Right lobe of liver (tissue), 6 donors: ENCODE results near the gene MCC. TPM values are rescaled to one million over a fixed set of nuclear protein-coding genes. Genes with fewer than 3 reads are reported as not detected.

Source experiments
- ATAC-seq, 4 donors: fragments of 200-7000 bp; cut with Tn5 transposase; one replicate each; pipeline ENCODE4 v1.9.1; 2020; ENCODE audit warnings: mild to moderate bottlenecking in 4 of 4, moderate library complexity in 4 of 4
- DNase-seq, 3 donors: peaks; one replicate each; pipeline ENCODE4 v3.0.0-alpha.2; 2020
- H3K27ac ChIP-seq, 3 donors: fragments of 200-600 bp; one replicate each; pipeline ENCODE4 v1.8.0; 2022
- H3K27me3 ChIP-seq, 2 donors: fragments of 200-600 bp; one replicate each; pipeline ENCODE4 v1.8.0; 2022
- H3K36me3 ChIP-seq, 4 donors: fragments of 200-600 bp; sonication (generic) in 1 of 4; one replicate each; pipeline versions ENCODE4 v1.5.1 to v1.8.0; 2017 to 2022; ENCODE audit warnings: control low read depth in 1 of 4
- H3K4me1 ChIP-seq, 4 donors: fragments of 200-600 bp; sonication (generic) in 1 of 4; one replicate each; pipeline versions ENCODE4 v1.5.1 to v1.8.0; 2017 to 2022; ENCODE audit warnings: control low read depth in 1 of 4
- H3K4me3 ChIP-seq, 3 donors: fragments of 200-600 bp; one replicate each; pipeline ENCODE4 v1.8.0; 2022
- H3K9me3 ChIP-seq, 4 donors: fragments of 200-600 bp; sonication (generic) in 1 of 4; one replicate each; pipeline versions ENCODE4 v1.5.1 to v1.8.0; 2017 to 2022; ENCODE audit warnings: control low read depth in 1 of 4
- POLR2A ChIP-seq: fragments of 450-650 bp; IDR thresholded peaks from one replicate; pipeline ENCODE4 v1.6.1; 2017; ENCODE audit warnings: antibody characterized with exemption, mild to moderate bottlenecking
- WGBS: methylation state at CpG from one replicate; pipeline ENCODE4 v1.1.6; 2018; ENCODE audit warnings: low coverage, low lambda C conversion rate; ENCODE audit not compliant: insufficient coverage; ENCODE audit errors: missing lambda C conversion rate; 5-methylcytosine and 5-hydroxymethylcytosine counted together
- intact Hi-C, 2 donors: fragments of 100-400 bp; cut with DNase I; formaldehyde crosslinking; loops; one replicate each; pipeline versions ENCODE4 v1.11.2 to v1.14.1; 2022
- total RNA-seq, 6 experiments: library from RNA; depleted of rRNA in 2 of 6; stranded (reverse); fragments of >200 nt in 2 of 6; fragmentation: NEBNext Ultra II Directional in 3 of 6; extraction: Animal tissue kit (Norgen Biotek cat#: 25700) in 3 of 6; gene quantifications; one replicate each; pipeline versions ENCODE4 v1.1.0 to v1.2.4, GENCODE V29; 2016 to 2023
- TF ChIP-seq, protein P1 (sequence below), 4 donors: fragments of 200-600 bp in 3 of 4; fragments of 450-650 bp in 1 of 4; IDR thresholded peaks; one replicate each; pipeline versions ENCODE4 v1.5.1 to v1.8.0; 2016 to 2022; ENCODE audit warnings: antibody characterized with exemption in 4 of 4, mild to moderate bottlenecking in 2 of 4
- donor health status: DM: no; HTN: yes; CAD: no.
- donor health status: DM: no; HTN: no; CAD: no.
- donor health status: DM: no; HTN: no; CAD: no.
- donor health status: DM: no; HTN: yes; CAD: no.
- donor health status: DM: no; HTN: yes; CAD: no.

MCC gene
- total RNA-seq, 6 experiments from 2014 or later: 23.1 to 35.2 (median 26.1) TPM

DNA sequence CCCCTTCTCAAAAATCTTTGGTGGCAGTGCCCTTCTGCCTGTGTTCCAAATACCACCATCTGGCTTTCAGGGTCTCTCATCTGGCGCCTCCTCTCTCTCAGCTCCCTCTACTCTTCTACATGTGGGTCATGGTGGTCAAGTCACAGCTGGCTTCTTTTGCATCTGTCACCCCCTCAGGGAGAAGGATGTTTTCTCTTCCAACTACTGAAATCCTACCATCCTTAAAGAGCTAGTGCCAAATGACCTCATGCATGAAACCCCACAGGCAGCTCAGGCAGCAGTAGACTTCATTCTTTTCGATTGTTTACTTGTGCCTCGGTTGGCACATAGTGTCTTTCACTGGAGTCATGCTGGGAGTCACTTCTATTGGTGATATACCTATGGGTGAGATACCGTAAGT lies 292.5 kb downstream of the MCC start:
- DNase-seq (no peak), ATAC-seq (no peak)
- Histone ChIP-seq H3K4me3 (no peak overlapping the region), H3K27ac (peak overlapping the region in 1 of 3 donors; percentile 68), H3K27me3 (no peaks in the 10 kb centered on the region), H3K9me3 (no peaks in the 10 kb centered on the region), H3K36me3 (no peaks in the 10 kb centered on the region), H3K4me1 (peaks cover 0 to 59% (median 6%) of the 10 kb centered on the region in 4 donors)
- TF ChIP-seq, protein P1, sequence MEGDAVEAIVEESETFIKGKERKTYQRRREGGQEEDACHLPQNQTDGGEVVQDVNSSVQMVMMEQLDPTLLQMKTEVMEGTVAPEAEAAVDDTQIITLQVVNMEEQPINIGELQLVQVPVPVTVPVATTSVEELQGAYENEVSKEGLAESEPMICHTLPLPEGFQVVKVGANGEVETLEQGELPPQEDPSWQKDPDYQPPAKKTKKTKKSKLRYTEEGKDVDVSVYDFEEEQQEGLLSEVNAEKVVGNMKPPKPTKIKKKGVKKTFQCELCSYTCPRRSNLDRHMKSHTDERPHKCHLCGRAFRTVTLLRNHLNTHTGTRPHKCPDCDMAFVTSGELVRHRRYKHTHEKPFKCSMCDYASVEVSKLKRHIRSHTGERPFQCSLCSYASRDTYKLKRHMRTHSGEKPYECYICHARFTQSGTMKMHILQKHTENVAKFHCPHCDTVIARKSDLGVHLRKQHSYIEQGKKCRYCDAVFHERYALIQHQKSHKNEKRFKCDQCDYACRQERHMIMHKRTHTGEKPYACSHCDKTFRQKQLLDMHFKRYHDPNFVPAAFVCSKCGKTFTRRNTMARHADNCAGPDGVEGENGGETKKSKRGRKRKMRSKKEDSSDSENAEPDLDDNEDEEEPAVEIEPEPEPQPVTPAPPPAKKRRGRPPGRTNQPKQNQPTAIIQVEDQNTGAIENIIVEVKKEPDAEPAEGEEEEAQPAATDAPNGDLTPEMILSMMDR (IDR thresholded peaks at IDR 0.05): no peak
- no peak for TF ChIP-seq POLR2A
- intact Hi-C loops: no loop called here
- WGBS: 94% methylated on average over 4 of the region's 4 CpGs

DNA sequence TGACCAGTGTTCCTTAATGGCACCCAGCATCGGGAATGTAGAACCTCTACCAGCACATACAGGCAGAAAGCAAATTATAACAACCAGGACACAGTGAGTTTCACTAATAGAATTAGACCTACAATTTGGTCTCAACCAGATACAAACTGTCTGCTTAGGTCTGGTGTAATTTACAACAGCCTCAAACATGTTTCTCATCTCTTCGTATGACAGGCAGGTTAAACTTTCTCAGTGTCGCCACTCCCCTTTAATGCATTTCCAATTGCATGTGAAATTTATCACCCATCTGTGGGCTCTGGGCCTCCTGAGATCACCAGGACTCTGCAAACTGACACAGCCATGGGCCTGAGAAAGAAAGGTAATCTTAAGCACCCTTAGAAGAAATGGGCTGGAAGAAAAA lies 293.0 kb downstream of the MCC start:
- no peak overlapping the region for H3K4me3 ChIP-seq
- TF ChIP-seq POLR2A: no peak
- TF ChIP-seq, protein P1 (IDR thresholded peaks at IDR 0.05): no peak
- ATAC-seq: no peak

DNA sequence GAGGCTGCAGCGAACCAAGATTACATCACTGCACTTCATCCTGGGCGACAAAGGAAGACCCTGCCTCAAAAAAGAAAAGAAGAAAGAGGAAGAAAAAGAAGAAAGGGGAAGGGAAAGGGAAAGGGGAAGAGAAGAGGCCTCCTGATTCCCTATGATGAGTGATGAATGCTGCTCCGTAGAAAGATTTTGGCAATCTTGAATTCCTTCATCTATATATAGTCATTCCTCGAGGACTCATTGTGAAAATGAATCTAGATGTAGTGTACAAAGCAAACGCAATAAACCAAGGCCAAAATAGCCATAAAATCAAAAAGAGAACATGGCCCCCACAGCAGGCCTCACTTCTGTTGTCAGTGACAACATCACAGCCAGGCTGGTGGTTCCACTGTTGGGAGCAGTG lies 293.7 kb downstream of the MCC start:
- ATAC-seq: no peak

More for the DNA sequence above, 293.0 kb downstream of the MCC start:
- DNase-seq: no peak
- intact Hi-C loops: no loop called here
- peak overlapping the region in 2 of 3 donors; percentile 18 to 68 for H3K27ac ChIP-seq
- H3K9me3 ChIP-seq: no peaks in the 10 kb centered on the region
- H3K27me3 ChIP-seq: no peaks in the 10 kb centered on the region
- H3K4me1 ChIP-seq: peaks cover 0 to 57% (median 4%) of the 10 kb centered on the region in 4 donors
- H3K36me3 ChIP-seq: no peaks in the 10 kb centered on the region
- WGBS: 100% methylated on average over 2 of the region's 3 CpGs

DNA sequence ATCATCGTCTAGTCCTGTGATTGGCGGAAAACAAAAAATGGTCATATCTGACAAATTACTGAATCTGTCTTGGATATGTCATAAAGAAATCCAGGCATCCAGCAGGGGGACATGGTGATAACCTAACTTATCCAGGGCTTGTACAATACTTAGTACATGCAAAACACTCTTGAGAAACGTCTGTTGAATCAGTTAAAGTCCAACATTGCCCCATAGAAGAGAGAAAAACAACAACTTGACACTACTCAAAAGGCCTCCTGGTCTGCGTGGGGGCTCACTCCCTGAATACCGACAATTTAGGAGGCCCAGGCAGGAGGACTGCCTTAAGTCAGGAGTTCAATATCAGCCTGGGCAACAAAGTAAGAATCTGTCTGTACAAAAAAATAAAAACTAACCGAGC lies 294.1 kb downstream of the MCC start:
- ATAC-seq (peak; percentile 79 to 90 (median 84)), DNase-seq (no peak)
- no peaks in the 10 kb centered on the region for H3K9me3 ChIP-seq
- H3K27me3 ChIP-seq: no peaks in the 10 kb centered on the region
- H3K27ac ChIP-seq: peak overlapping the region in 2 of 3 donors; percentile 18 to 68
- WGBS: 36% methylated on average over 6 of the region's 6 CpGs
- no peak for TF ChIP-seq POLR2A
- TF ChIP-seq, protein P1 (IDR thresholded peaks at IDR 0.05): peak; percentile 20 to 62 (median 39)
- H3K36me3 ChIP-seq: no peaks in the 10 kb centered on the region
- no peak overlapping the region for H3K4me3 ChIP-seq
- H3K4me1 ChIP-seq: peaks cover 0 to 55% (median 3%) of the 10 kb centered on the region in 4 donors
- intact Hi-C loops: no loop called here

More for the DNA sequence above, 293.7 kb downstream of the MCC start:
- H3K27ac ChIP-seq: peak overlapping the region in 2 of 3 donors; percentile 18 to 68
- no peaks in the 10 kb centered on the region for H3K27me3 ChIP-seq
- intact Hi-C loops: no loop called here
- H3K4me1 ChIP-seq: peaks cover 0 to 56% (median 3%) of the 10 kb centered on the region in 4 donors
- no peak overlapping the region for H3K4me3 ChIP-seq
- no peak for TF ChIP-seq POLR2A
- TF ChIP-seq, protein P1 (IDR thresholded peaks at IDR 0.05): no peak
- H3K9me3 ChIP-seq: no peaks in the 10 kb centered on the region
- WGBS: 50% methylated on average over 5 of the region's 5 CpGs
- H3K36me3 ChIP-seq: no peaks in the 10 kb centered on the region
- no peak for DNase-seq
